Smooth muscle cell (in vitro differentiated cells): Measurements from ENCODE around the gene NUTM2E. TPM values are rescaled to one million over a fixed set of nuclear protein-coding genes. Genes with fewer than 3 reads are reported as not detected.
"Not testable (repeated sequence)": the region's sequence is repeated elsewhere in the genome, so short reads cannot be mapped to it uniquely, and the experiment has no call there.

Experiments used
- DNase-seq: peaks from one replicate; lab custom pipeline; 2025; ENCODE audit not compliant: unreplicated experiment; lab: John Stamatoyannopoulos, UW
- H2AFZ ChIP-seq: fragments of 200-600 bp; sonication (generic); 2 replicates; pipeline ENCODE4 v1.6.0; 2016; ENCODE audit warnings: antibody characterized with exemption, low read depth, mild to moderate bottlenecking
- H3F3A ChIP-seq: fragments of 200-600 bp; sonication (generic); 2 replicates; pipeline ENCODE4 v1.6.0; 2017; ENCODE audit warnings: antibody characterized with exemption, low read depth
- H3K27ac ChIP-seq: fragments of 200-600 bp; sonication (generic); 2 replicates; pipeline ENCODE4 v1.5.1; 2016; ENCODE audit warnings: low read depth, mild to moderate bottlenecking
- H3K27me3 ChIP-seq: fragments of 200-600 bp; sonication (generic); 2 replicates; pipeline ENCODE4 v1.6.1; 2016; ENCODE audit warnings: low read depth, mild to moderate bottlenecking
- H3K36me3 ChIP-seq: fragments of 200-600 bp; sonication (generic); 2 replicates; pipeline ENCODE4 v1.5.1; 2016; ENCODE audit warnings: low read depth
- H3K4me1 ChIP-seq: fragments of 200-600 bp; sonication (generic); 2 replicates; pipeline ENCODE4 v1.5.1; 2016; ENCODE audit warnings: low read depth
- H3K4me2 ChIP-seq: fragments of 200-600 bp; sonication (generic); 2 replicates; pipeline ENCODE4 v1.6.0; 2016; ENCODE audit warnings: mild to moderate bottlenecking
- H3K4me3 ChIP-seq: fragments of 200-600 bp; sonication (generic); 2 replicates; pipeline ENCODE4 v1.5.1; 2016; ENCODE audit warnings: mild to moderate bottlenecking
- H3K79me2 ChIP-seq: fragments of 200-600 bp; sonication (generic); 2 replicates; pipeline ENCODE4 v1.6.0; 2016; ENCODE audit warnings: low read depth, mild to moderate bottlenecking
- H3K9ac ChIP-seq: fragments of 200-600 bp; sonication (generic); 2 replicates; pipeline ENCODE4 v1.6.0; 2016; ENCODE audit warnings: low read depth
- H3K9me3 ChIP-seq: fragments of 200-600 bp; sonication (generic); replicated peaks from 2 replicates; pipeline ENCODE4 v1.5.1; 2016; ENCODE audit warnings: low read depth
- H4K20me1 ChIP-seq: fragments of 200-600 bp; sonication (generic); 2 replicates; pipeline ENCODE4 v1.6.0; 2016; ENCODE audit warnings: low read depth
- whole genome bisulfite sequencing: methylation state at CpG from one replicate; pipeline ENCODE4 v1.1.7; 2016; ENCODE audit warnings: low lambda C conversion rate; 5-methylcytosine and 5-hydroxymethylcytosine counted together
- polyA plus RNA-seq: library from polyadenylated mRNA; unstranded; fragments of >200 nt; fragmentation: Nextera tagmentation; extraction: Ambion mirVana; gene quantifications from 2 replicates; pipeline ENCODE4 v1.2.1, GENCODE V29; 2016
- total RNA-seq: library from RNA; depleted of rRNA; stranded (reverse); fragments of >200 nt; gene quantifications from 2 replicates; pipeline ENCODE4 v1.2.3, GENCODE V29; 2014

The NUTM2E gene
- total and polyA plus RNA-seq, 2 experiments from 2014 or later: not detected

GRCh38 chr10:79869439-79870097 lies 43.0 kb downstream of the NUTM2E start:
- not testable (repeated sequence) for H3K4me2 ChIP-seq, H3K27me3 ChIP-seq, DNase-seq, H3K9ac ChIP-seq, H3K4me1 ChIP-seq, H3K27ac ChIP-seq, H3K9me3 ChIP-seq, H2AFZ ChIP-seq, H3K36me3 ChIP-seq, H3F3A ChIP-seq, H3K79me2 ChIP-seq, H4K20me1 ChIP-seq, H3K4me3 ChIP-seq
- 70% methylated on average over 5 of the region's 5 CpGs for WGBS

DNA sequence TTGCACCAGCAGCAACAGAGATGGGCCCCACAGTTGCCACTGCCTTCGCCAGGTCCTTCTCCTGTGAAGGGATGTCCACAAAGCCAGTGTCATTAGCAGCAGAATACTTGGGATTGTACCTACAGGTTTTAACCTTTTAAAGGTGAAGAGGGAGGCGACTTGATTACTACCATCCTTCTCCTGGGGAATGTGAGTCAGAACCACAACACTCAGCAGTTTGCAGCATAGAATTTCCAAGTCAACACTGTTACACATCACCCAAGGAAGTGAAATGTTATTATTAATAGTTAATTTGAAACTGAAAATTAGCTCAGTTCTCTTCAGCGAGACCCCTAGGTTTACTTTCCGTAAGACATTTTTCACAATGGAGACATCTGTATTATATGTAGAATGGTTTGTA lies 45.2 kb downstream of the NUTM2E start:
- H3K36me3 ChIP-seq, H3K4me1 ChIP-seq, H3F3A ChIP-seq, H3K9ac ChIP-seq, H3K27me3 ChIP-seq, H3K9me3 ChIP-seq, H4K20me1 ChIP-seq, H3K4me2 ChIP-seq, DNase-seq, H2AFZ ChIP-seq, H3K27ac ChIP-seq, H3K79me2 ChIP-seq, H3K4me3 ChIP-seq: not testable (repeated sequence)
- 93% methylated on average over 4 of the region's 4 CpGs for WGBS

Other genes starting within 250 kb of the NUTM2E start
- gene SFTPA1, start 215.8 kb upstream of the NUTM2E start, total RNA-seq: not detected in 2 replicates
- not detected in 2 replicates for gene SFTPA1, start 215.8 kb upstream of the NUTM2E start, polyA plus RNA-seq
- 0.04 and 0.09 TPM in 2 replicates for gene NUTM2B, start 123.5 kb upstream of the NUTM2E start, total RNA-seq
- gene NUTM2B, start 123.5 kb upstream of the NUTM2E start, polyA plus RNA-seq: 0.07 TPM in 1 of 2 replicates, not detected in the other
- 1.9 TPM in 1 of 2 replicates, not detected in the other for gene SFTPD, start 122.4 kb downstream of the NUTM2E start, total RNA-seq
- gene SFTPD, start 122.4 kb downstream of the NUTM2E start, polyA plus RNA-seq: 0.64 and 1.0 TPM in 2 replicates